Measurements from ENCODE around the gene HSD17B13.
"Not testable (repeated sequence)": the region's sequence is repeated elsewhere in the genome, so short reads cannot be mapped to it uniquely, and the experiment has no call there.

The HSD17B13 gene

DNA sequence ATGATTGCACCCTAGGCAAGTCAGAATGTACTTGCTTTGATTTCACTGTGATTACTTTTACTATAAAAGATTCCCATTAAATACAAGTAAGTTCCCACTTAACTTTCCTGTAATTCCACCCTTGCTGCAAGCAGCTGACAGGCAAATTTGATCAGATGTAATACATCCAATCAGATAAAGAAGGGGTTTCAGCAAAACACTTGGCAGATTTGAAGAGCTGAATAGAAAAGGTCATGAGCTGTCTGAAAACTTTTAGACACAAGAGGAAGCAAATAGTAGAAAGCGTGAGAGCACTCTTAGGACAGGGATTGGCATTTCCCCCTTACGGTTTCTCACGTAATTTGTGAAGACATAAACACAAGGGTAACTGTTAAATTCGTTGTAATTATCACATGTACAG is 22.8 kb downstream of the HSD17B13 start:
- H3K79me2 ChIP-seq (ENCODE audit: insufficient read depth, low read length) = no peaks in the 10 kb centered on the region
- H3K9me3 ChIP-seq (ENCODE audit: low read length) = no peaks in the 10 kb centered on the region
- no peak overlapping the region for H3K9ac ChIP-seq (ENCODE audit: low read length)
- no peak overlapping the region for H2AFZ ChIP-seq (ENCODE audit: low read length)
- no peaks in the 10 kb centered on the region for H3K27me3 ChIP-seq (ENCODE audit: insufficient read depth, low read length)
- TF ChIP-seq, protein P1, sequence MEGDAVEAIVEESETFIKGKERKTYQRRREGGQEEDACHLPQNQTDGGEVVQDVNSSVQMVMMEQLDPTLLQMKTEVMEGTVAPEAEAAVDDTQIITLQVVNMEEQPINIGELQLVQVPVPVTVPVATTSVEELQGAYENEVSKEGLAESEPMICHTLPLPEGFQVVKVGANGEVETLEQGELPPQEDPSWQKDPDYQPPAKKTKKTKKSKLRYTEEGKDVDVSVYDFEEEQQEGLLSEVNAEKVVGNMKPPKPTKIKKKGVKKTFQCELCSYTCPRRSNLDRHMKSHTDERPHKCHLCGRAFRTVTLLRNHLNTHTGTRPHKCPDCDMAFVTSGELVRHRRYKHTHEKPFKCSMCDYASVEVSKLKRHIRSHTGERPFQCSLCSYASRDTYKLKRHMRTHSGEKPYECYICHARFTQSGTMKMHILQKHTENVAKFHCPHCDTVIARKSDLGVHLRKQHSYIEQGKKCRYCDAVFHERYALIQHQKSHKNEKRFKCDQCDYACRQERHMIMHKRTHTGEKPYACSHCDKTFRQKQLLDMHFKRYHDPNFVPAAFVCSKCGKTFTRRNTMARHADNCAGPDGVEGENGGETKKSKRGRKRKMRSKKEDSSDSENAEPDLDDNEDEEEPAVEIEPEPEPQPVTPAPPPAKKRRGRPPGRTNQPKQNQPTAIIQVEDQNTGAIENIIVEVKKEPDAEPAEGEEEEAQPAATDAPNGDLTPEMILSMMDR (IDR thresholded peaks at IDR 0.05; ENCODE audit: low read length) = no peak
- no peak for TF ChIP-seq EZH2 (IDR thresholded peaks at IDR 0.05; ENCODE audit: borderline replicate concordance, low read length)
- no peaks in the 10 kb centered on the region for H3K4me1 ChIP-seq (ENCODE audit: insufficient read depth, low read length, severe bottlenecking)
- H3K27ac ChIP-seq (ENCODE audit: low read depth, low read length, poor library complexity, severe bottlenecking) = no peak overlapping the region
- no peaks in the 10 kb centered on the region for H4K20me1 ChIP-seq (ENCODE audit: insufficient read depth, low read length)
- no peak overlapping the region for H3K4me3 ChIP-seq (ENCODE audit: low read depth, low read length, poor library complexity, severe bottlenecking)
- H3F3A ChIP-seq (ENCODE audit: insufficient read depth, low read length) = no peaks in the 10 kb centered on the region
- no peak overlapping the region for H3K4me2 ChIP-seq (ENCODE audit: low read length)
- no peaks in the 10 kb centered on the region for H3K9me2 ChIP-seq (ENCODE audit: low read depth, low read length)
- H3K36me3 ChIP-seq (ENCODE audit: insufficient read depth, low read length) = no peaks in the 10 kb centered on the region

DNA sequence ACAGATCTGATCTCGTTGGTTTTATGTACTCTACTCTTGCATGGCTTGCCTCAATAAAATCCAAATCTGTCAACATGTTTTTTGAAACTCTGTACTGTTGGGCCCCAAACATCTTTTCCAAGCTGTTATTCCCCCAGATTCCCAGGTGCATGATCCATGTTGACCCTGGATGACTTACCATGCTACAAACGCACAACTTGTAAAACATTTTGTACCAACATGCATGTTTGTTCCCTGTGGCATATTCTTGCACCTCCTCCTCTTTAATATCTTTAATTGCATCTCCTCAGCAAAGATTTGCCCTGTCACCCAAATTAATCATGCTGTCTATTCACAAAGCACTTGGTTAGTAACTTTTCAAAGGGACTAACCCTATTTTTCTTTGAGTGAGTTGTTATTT is 24.3 kb downstream of the HSD17B13 start:
- Histone ChIP-seq H2AFZ (ENCODE audit: low read length) (no peak overlapping the region), H3K36me3 (ENCODE audit: insufficient read depth, low read length) (no peaks in the 10 kb centered on the region)
- TF ChIP-seq EZH2 (IDR thresholded peaks at IDR 0.05; ENCODE audit: borderline replicate concordance, low read length) = no peak
- TF ChIP-seq, protein P1 (IDR thresholded peaks at IDR 0.05; ENCODE audit: low read length) = no peak

DNA sequence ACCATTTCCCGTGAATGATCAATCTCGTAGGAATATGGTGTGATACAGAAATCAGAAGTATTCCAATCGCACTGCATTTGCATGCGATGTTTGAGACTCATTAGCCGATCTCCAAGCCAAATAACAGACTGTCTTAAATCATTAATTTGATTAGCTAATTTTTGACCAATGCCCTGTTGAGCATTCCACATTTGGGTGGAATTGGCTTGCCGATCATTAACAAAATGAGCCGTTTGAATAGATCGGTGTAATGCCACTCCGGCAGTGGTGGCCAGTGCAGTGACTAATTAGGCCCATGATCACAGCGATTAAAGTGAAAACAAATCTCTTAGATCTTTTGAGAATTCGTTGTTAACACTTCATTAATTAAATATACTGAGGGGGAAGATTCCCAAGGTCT is 27.8 kb downstream of the HSD17B13 start:
- H3K9me3 ChIP-seq (ENCODE audit: low read length); H3K4me3 ChIP-seq (ENCODE audit: low read depth, low read length, poor library complexity, severe bottlenecking); H4K20me1 ChIP-seq (ENCODE audit: insufficient read depth, low read length); H3K9me2 ChIP-seq (ENCODE audit: low read depth, low read length); H3K9ac ChIP-seq (ENCODE audit: low read length); H3K4me2 ChIP-seq (ENCODE audit: low read length); H3F3A ChIP-seq (ENCODE audit: insufficient read depth, low read length); H3K4me1 ChIP-seq (ENCODE audit: insufficient read depth, low read length, severe bottlenecking); H3K79me2 ChIP-seq (ENCODE audit: insufficient read depth, low read length); H3K27ac ChIP-seq (ENCODE audit: low read depth, low read length, poor library complexity, severe bottlenecking); H2AFZ ChIP-seq (ENCODE audit: low read length); H3K27me3 ChIP-seq (ENCODE audit: insufficient read depth, low read length); H3K36me3 ChIP-seq (ENCODE audit: insufficient read depth, low read length): not testable (repeated sequence)

More for the DNA sequence above, 24.3 kb downstream of the HSD17B13 start:
- H3K9me3 ChIP-seq (ENCODE audit: low read length) = peaks cover 2% of the 10 kb centered on the region; the same call in 1 of the 2 replicates
- H3F3A ChIP-seq (ENCODE audit: insufficient read depth, low read length) = no peaks in the 10 kb centered on the region
- H3K27me3 ChIP-seq (ENCODE audit: insufficient read depth, low read length) = no peaks in the 10 kb centered on the region
- no peaks in the 10 kb centered on the region for H3K79me2 ChIP-seq (ENCODE audit: insufficient read depth, low read length)
- no peak overlapping the region for H3K27ac ChIP-seq (ENCODE audit: low read depth, low read length, poor library complexity, severe bottlenecking)
- H4K20me1 ChIP-seq (ENCODE audit: insufficient read depth, low read length) = no peaks in the 10 kb centered on the region
- no peaks in the 10 kb centered on the region for H3K4me1 ChIP-seq (ENCODE audit: insufficient read depth, low read length, severe bottlenecking)
- no peak overlapping the region for H3K4me2 ChIP-seq (ENCODE audit: low read length)
- no peaks in the 10 kb centered on the region for H3K9me2 ChIP-seq (ENCODE audit: low read depth, low read length)
- no peak overlapping the region for H3K4me3 ChIP-seq (ENCODE audit: low read depth, low read length, poor library complexity, severe bottlenecking)
- no peak overlapping the region for H3K9ac ChIP-seq (ENCODE audit: low read length)

DNA sequence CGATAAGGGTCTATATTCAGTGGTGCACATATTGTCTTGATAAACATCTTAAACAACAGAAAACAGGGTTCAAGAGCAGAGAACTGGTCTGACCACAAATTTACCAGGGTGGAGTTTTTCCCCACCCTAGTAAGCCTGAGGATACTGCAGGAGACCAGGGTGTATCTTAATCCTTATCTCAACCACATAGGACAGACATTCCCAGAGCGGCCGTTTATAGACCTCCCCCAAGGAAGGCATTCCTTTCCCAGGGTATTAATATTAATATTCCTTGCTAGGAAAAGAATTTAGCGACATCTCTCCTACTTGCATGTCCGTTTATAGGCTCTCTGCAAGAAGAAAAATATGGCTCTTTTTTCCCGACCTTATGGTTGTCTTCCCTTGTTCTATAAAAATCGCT is 28.8 kb downstream of the HSD17B13 start:
- not testable (repeated sequence) for H3K36me3 ChIP-seq (ENCODE audit: insufficient read depth, low read length); H3K9me3 ChIP-seq (ENCODE audit: low read length); H3K4me2 ChIP-seq (ENCODE audit: low read length); H3K27ac ChIP-seq (ENCODE audit: low read depth, low read length, poor library complexity, severe bottlenecking); H3K27me3 ChIP-seq (ENCODE audit: insufficient read depth, low read length); H2AFZ ChIP-seq (ENCODE audit: low read length); H3K9me2 ChIP-seq (ENCODE audit: low read depth, low read length); H3K4me3 ChIP-seq (ENCODE audit: low read depth, low read length, poor library complexity, severe bottlenecking); H3F3A ChIP-seq (ENCODE audit: insufficient read depth, low read length); H3K4me1 ChIP-seq (ENCODE audit: insufficient read depth, low read length, severe bottlenecking); H3K9ac ChIP-seq (ENCODE audit: low read length); H4K20me1 ChIP-seq (ENCODE audit: insufficient read depth, low read length); H3K79me2 ChIP-seq (ENCODE audit: insufficient read depth, low read length)
